GM21619 (cell line): ENCODE results near the gene RHBDD1.
"Not testable (repeated sequence)": the region's sequence is repeated elsewhere in the genome, so short reads cannot be mapped to it uniquely, and the experiment has no call there.

ENCODE experiments used
- ATAC-seq: cut with Tn5 transposase; IDR thresholded peaks from one replicate; pipeline ENCODE4 v1.9.1; 2021; ENCODE audit not compliant: unreplicated experiment

RHBDD1 gene

GRCh38 chr2:226799211-226799975 lies 36.5 kb upstream of the RHBDD1 start, which contains the start of gene IRS1:
Gene IRS1 (minus strand): TSS chr2:226799820. CDS start chr2:226798738, 1,082 bp downstream.
- peak; percentile 29 for ATAC-seq

GRCh38 chr2:226799976-226800940 lies 35.6 kb upstream of the RHBDD1 start:
- no peak for ATAC-seq

- ATAC-seq: peak; percentile 79
Measured at GRCh38 chr2:226800941-226801784, 34.7 kb upstream of the RHBDD1 start.

- ATAC-seq: no peak
Measured at GRCh38 chr2:226802573-226802972, 33.3 kb upstream of the RHBDD1 start.

- ATAC-seq: no peak
Measured at GRCh38 chr2:226803410-226803809, 32.4 kb upstream of the RHBDD1 start.

- peak; percentile 46 for ATAC-seq
Measured at GRCh38 chr2:226813148-226813701, 22.6 kb upstream of the RHBDD1 start.

GRCh38 chr2:226818930-226819329 lies 16.9 kb upstream of the RHBDD1 start:
- ATAC-seq: no peak

- no peak for ATAC-seq
Measured at GRCh38 chr2:226825056-226825455, 10.8 kb upstream of the RHBDD1 start.

GRCh38 chr2:226828191-226828590 lies 7.7 kb upstream of the RHBDD1 start:
- no peak for ATAC-seq

- no peak for ATAC-seq
Measured at GRCh38 chr2:226829721-226830631, 5.9 kb upstream of the RHBDD1 start.

- no peak for ATAC-seq
Measured at GRCh38 chr2:226831266-226831665, 4.6 kb upstream of the RHBDD1 start.

GRCh38 chr2:226832061-226832460 lies 3.8 kb upstream of the RHBDD1 start:
- ATAC-seq: no peak

GRCh38 chr2:226834880-226835279 lies 974 bp upstream of the RHBDD1 start:
- not testable (repeated sequence) for ATAC-seq

GRCh38 chr2:226835420-226835795 lies 446 bp upstream of the RHBDD1 start:
- ATAC-seq: peak; percentile 19

- ATAC-seq: no peak
Measured at GRCh38 chr2:226836548-226836885, 663 bp downstream of the RHBDD1 start.

GRCh38 chr2:226837334-226837733 lies 1.5 kb downstream of the RHBDD1 start:
- ATAC-seq: no peak

GRCh38 chr2:226837787-226838603 lies 2.1 kb downstream of the RHBDD1 start:
- no peak for ATAC-seq

- no peak for ATAC-seq
Measured at GRCh38 chr2:226838722-226839121, 2.9 kb downstream of the RHBDD1 start.

- ATAC-seq: no peak
Measured at GRCh38 chr2:226839161-226839560, 3.3 kb downstream of the RHBDD1 start.
